Endodermal cell (in vitro differentiated cells): ENCODE results near the gene MAP1LC3B. TPM values are rescaled to one million over a fixed set of nuclear protein-coding genes. Genes with fewer than 3 reads are reported as not detected.
A peak's percentile ranks its signal among the peaks of the same experiment; 100 is the strongest.

Source experiments
- DNase-seq: peaks from one replicate; pipeline ENCODE4 v3.0.0-alpha.2; 2017
- H3K27ac ChIP-seq: 2 replicates; pipeline ENCODE4 v1.5.1; 2013; ENCODE audit warnings: mild to moderate bottlenecking, low read depth, low read length, moderate library complexity
- H3K27me3 ChIP-seq: 2 replicates; pipeline ENCODE4 v1.6.1; 2013; ENCODE audit warnings: mild to moderate bottlenecking, low read length, moderate library complexity; ENCODE audit not compliant: insufficient read depth, control insufficient read depth, poor library complexity, severe bottlenecking
- H3K36me3 ChIP-seq: 2 replicates; pipeline ENCODE4 v1.7.0; 2013; ENCODE audit warnings: mild to moderate bottlenecking, low read length, moderate library complexity; ENCODE audit not compliant: control insufficient read depth, insufficient read depth
- H3K4me1 ChIP-seq: one replicate; pipeline ENCODE4 v1.7.0; 2013; ENCODE audit warnings: low read length; ENCODE audit not compliant: control insufficient read depth, insufficient read depth
- H3K4me3 ChIP-seq: 2 replicates; pipeline ENCODE4 v1.5.1; 2013; ENCODE audit warnings: mild to moderate bottlenecking, low read length, moderate library complexity
- H3K9ac ChIP-seq: 2 replicates; pipeline ENCODE4 v1.6.1; 2013; ENCODE audit warnings: mild to moderate bottlenecking, low read length, moderate library complexity; ENCODE audit not compliant: poor library complexity, severe bottlenecking; ENCODE audit errors: extremely low read depth
- H3K9me3 ChIP-seq: 2 replicates; pipeline ENCODE4 v1.6.1; 2013; ENCODE audit warnings: mild to moderate bottlenecking, low read length, moderate library complexity; ENCODE audit not compliant: control insufficient read depth
- H3K27ac Mint-ChIP-seq: 2 replicates; pipeline ENCODE4 v1.8.0; 2020; ENCODE audit warnings: mixed read lengths
- H3K27me3 Mint-ChIP-seq: 2 replicates; pipeline ENCODE4 v1.8.0; 2021; ENCODE audit warnings: mild to moderate bottlenecking, mixed read lengths; ENCODE audit not compliant: insufficient read depth
- H3K36me3 Mint-ChIP-seq: 2 replicates; pipeline ENCODE4 v1.8.0; 2020; ENCODE audit warnings: low read depth, mixed read lengths
- H3K4me1 Mint-ChIP-seq: 2 replicates; pipeline ENCODE4 v1.8.0; 2020; ENCODE audit warnings: mixed read lengths
- H3K4me3 Mint-ChIP-seq: 2 replicates; pipeline ENCODE4 v1.8.0; 2020; ENCODE audit warnings: mild to moderate bottlenecking, moderate library complexity, mixed read lengths
- H3K9me3 Mint-ChIP-seq: 2 replicates; pipeline ENCODE4 v1.8.0; 2020; ENCODE audit warnings: mild to moderate bottlenecking, mixed read lengths
- CTCF ChIP-seq: fragments of 200-600 bp; sonication (generic); conservative IDR thresholded peaks from 2 replicates; pipeline ENCODE4 v1.5.0; 2021; ENCODE audit warnings: antibody characterized with exemption, mild to moderate bottlenecking
- WGBS, 2 experiments: methylation state at CpG; one replicate each; pipeline versions ENCODE4 v1.1.5 to v1.1.7; 2013; ENCODE audit warnings: missing lambda C conversion rate in 2 of 2, mixed read lengths in 1 of 2; ENCODE audit not compliant: insufficient coverage in 1 of 2, insufficient read length in 1 of 2; 5-methylcytosine and 5-hydroxymethylcytosine counted together
- total RNA-seq, 2 donors: library from RNA; stranded (reverse); fragmentation: NEBNext Ultra II Directional in 1 of 2; extraction: Animal tissue kit (Norgen Biotek cat#: 25700) in 1 of 2; gene quantifications; 2 replicates in 1 of 2; 3 replicates in 1 of 2; pipeline ENCODE4 v1.2.1, GENCODE V29; 2021

MAP1LC3B gene
- total RNA-seq, 2 donors from 2014 or later = 56.4 to 62.4 TPM

GRCh38 chr16:87380403-87380802, 11.7 kb upstream of the MAP1LC3B start:
- Histone ChIP-seq H3K27ac (no peak overlapping the region), H3K9ac (no peak overlapping the region), H3K36me3 (peaks cover 3% of the 10 kb centered on the region), H3K27me3 (no peaks in the 10 kb centered on the region), H3K9me3 (peaks cover 5% of the 10 kb centered on the region), H3K4me1 (no peaks in the 10 kb centered on the region), H3K4me3 (no peak overlapping the region)
- Mint-ChIP-seq H3K27me3 (no peaks in the 10 kb centered on the region), H3K36me3 (peaks cover 25% of the 10 kb centered on the region), H3K9me3 (peaks cover 13% of the 10 kb centered on the region), H3K4me1 (peaks cover 11% of the 10 kb centered on the region), H3K27ac (no peak overlapping the region), H3K4me3 (no peak overlapping the region)
- TF ChIP-seq CTCF = no peak
- no peak for DNase-seq
- 93 to 96% methylated on average over 10 of the region's 10 CpGs for WGBS, 2 experiments

- WGBS, 2 experiments = 71 to 87% methylated on average over 1 to 4 of the region's 4 CpGs
- H3K9ac ChIP-seq = no peak overlapping the region
- H3K36me3 ChIP-seq = peaks cover 3% of the 10 kb centered on the region
- no peak for TF ChIP-seq CTCF
- Mint-ChIP-seq H3K36me3 (peaks cover 25% of the 10 kb centered on the region), H3K4me1 (peaks cover 11% of the 10 kb centered on the region), H3K27me3 (no peaks in the 10 kb centered on the region), H3K4me3 (no peak overlapping the region), H3K27ac (no peak overlapping the region), H3K9me3 (peaks cover 13% of the 10 kb centered on the region)
- no peak for DNase-seq
- no peak overlapping the region for H3K27ac ChIP-seq
- no peaks in the 10 kb centered on the region for H3K4me1 ChIP-seq
- H3K4me3 ChIP-seq = no peak overlapping the region
- peaks cover 5% of the 10 kb centered on the region for H3K9me3 ChIP-seq
- H3K27me3 ChIP-seq = no peaks in the 10 kb centered on the region
Measured at GRCh38 chr16:87380881-87381280, 11.3 kb upstream of the MAP1LC3B start.

- H3K27me3 ChIP-seq = no peaks in the 10 kb centered on the region
- Mint-ChIP-seq H3K9me3 (peaks cover 12% of the 10 kb centered on the region), H3K36me3 (peaks cover 24% of the 10 kb centered on the region), H3K27ac (peak overlapping the region; percentile 89), H3K4me1 (peaks cover 11% of the 10 kb centered on the region), H3K4me3 (peak overlapping the region; percentile 78), H3K27me3 (no peaks in the 10 kb centered on the region)
- H3K36me3 ChIP-seq = peaks cover 3% of the 10 kb centered on the region
- no peak for DNase-seq
- 60 to 65% methylated on average over 8 to 17 of the region's 17 CpGs for WGBS, 2 experiments
- no peak for TF ChIP-seq CTCF
- no peaks in the 10 kb centered on the region for H3K4me1 ChIP-seq
- peaks cover 5% of the 10 kb centered on the region for H3K9me3 ChIP-seq
- H3K9ac ChIP-seq = peak overlapping the region; percentile 51
- no peak overlapping the region for H3K27ac ChIP-seq
- H3K4me3 ChIP-seq = peak overlapping the region; percentile 85
Measured at GRCh38 chr16:87382023-87382785, 9.9 kb upstream of the MAP1LC3B start.
